Liver (tissue), 3 donors: Measurements from ENCODE around the gene SORCS2.

Source experiments
- CTCF ChIP-seq: fragments of 150-350 bp; IDR thresholded peaks from 2 replicates; pipeline ENCODE4 v1.5.1; 2017; ENCODE audit warnings: improper control_type of control experiment, low read depth, low read length; ENCODE audit not compliant: missing input control
- RAD21 ChIP-seq, 2 donors: IDR thresholded peaks; 2 replicates each; pipeline ENCODE4 v1.6.1; 2016; ENCODE audit warnings: antibody characterized with exemption in 2 of 2, mild to moderate bottlenecking in 2 of 2
- donor health status: healthy.
- donor health status: healthy.

DNA sequence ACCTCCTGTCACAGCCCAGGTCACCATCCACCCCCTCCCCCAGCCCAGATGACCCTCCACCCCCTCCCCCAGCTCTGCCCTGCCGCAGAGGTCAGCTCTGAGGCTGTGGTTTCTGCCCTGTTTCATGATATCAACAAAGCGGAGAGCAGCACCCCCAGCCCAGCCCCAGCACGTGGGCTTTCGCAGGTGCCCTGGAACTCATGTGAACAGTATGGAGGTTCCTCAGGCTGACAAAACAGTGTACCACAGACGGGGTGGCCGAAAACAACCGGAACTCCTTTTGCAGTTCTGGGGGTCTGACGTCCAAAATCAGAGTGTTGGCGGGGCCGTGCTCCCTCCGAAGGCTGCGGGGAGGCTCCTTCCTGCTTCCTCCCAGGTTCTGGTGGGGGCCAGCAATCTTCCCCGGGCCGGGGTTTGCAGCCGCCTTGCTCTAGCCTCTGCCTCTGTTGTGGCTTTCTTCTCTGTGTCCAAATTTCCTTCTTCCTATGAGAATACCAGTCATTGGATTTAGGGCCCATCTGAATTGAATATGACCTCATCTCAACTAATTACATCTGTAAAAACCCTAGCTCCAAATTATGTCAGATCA lies 250.3 kb downstream of the SORCS2 start:
- TF ChIP-seq RAD21 (IDR thresholded peaks at IDR 0.05) (no peak), CTCF (no peak)
